GM23338 (cell line): Measurements from ENCODE around the gene VAMP2. TPM values are rescaled to one million over a fixed set of nuclear protein-coding genes. Genes with fewer than 3 reads are reported as not detected.

Source experiments
- ATAC-seq: fragments of 200-7000 bp; cut with Tn5 transposase; 3 replicates; pipeline ENCODE4 v1.9.1; 2020
- DNase-seq: peaks from one replicate; pipeline ENCODE4 v3.0.0-alpha.2; 2015; ENCODE audit warnings: low spot score
- H2AFZ ChIP-seq: fragments of 200-600 bp; sonication (generic); 2 replicates; pipeline ENCODE4 v1.8.0; 2016; ENCODE audit warnings: antibody characterized with exemption, mild to moderate bottlenecking, moderate library complexity
- H3F3A ChIP-seq: fragments of 200-600 bp; sonication (generic); replicated peaks from 2 replicates; pipeline ENCODE4 v1.8.0; 2017; ENCODE audit warnings: antibody characterized with exemption, mixed run types, low read depth
- H3K27ac ChIP-seq: fragments of 200-600 bp; sonication (generic); 2 replicates; pipeline ENCODE4 v1.6.1; 2016; ENCODE audit warnings: low read depth
- H3K27me3 ChIP-seq: fragments of 200-600 bp; sonication (generic); 2 replicates; pipeline ENCODE4 v1.8.0; 2016; ENCODE audit warnings: mild to moderate bottlenecking, mixed run types, moderate library complexity; ENCODE audit not compliant: insufficient read depth
- H3K36me3 ChIP-seq: fragments of 200-600 bp; sonication (generic); 2 replicates; pipeline ENCODE4 v1.8.0; 2016; ENCODE audit warnings: mild to moderate bottlenecking; ENCODE audit not compliant: insufficient read depth
- H3K4me1 ChIP-seq: fragments of 200-600 bp; sonication (generic); 2 replicates; pipeline ENCODE4 v1.8.0; 2016; ENCODE audit warnings: mild to moderate bottlenecking, moderate library complexity; ENCODE audit not compliant: insufficient read depth
- H3K4me2 ChIP-seq: fragments of 200-600 bp; sonication (generic); 2 replicates; pipeline ENCODE4 v1.7.1; 2017; ENCODE audit warnings: mixed run types
- H3K4me3 ChIP-seq: fragments of 200-600 bp; sonication (generic); 2 replicates; pipeline ENCODE4 v1.6.1; 2016; ENCODE audit warnings: mixed run types
- H3K79me2 ChIP-seq: fragments of 200-600 bp; sonication (generic); replicated peaks from 2 replicates; pipeline ENCODE4 v1.8.0; 2017; ENCODE audit warnings: mild to moderate bottlenecking; ENCODE audit not compliant: insufficient read depth
- H3K9me2 ChIP-seq: fragments of 200-600 bp; sonication (generic); 2 replicates; pipeline ENCODE4 v1.8.0; 2017; ENCODE audit not compliant: insufficient read depth
- H4K20me1 ChIP-seq: fragments of 200-600 bp; sonication (generic); replicated peaks from 2 replicates; pipeline ENCODE4 v1.8.0; 2017; ENCODE audit warnings: mild to moderate bottlenecking; ENCODE audit not compliant: insufficient read depth
- H3K27ac Mint-ChIP-seq: 2 replicates; pipeline ENCODE4 v1.8.0; 2020; ENCODE audit warnings: inconsistent platforms, mild to moderate bottlenecking, moderate library complexity, mixed read lengths
- H3K27me3 Mint-ChIP-seq: 3 replicates; pipeline ENCODE4 v1.8.0; 2022; ENCODE audit warnings: low read depth, mild to moderate bottlenecking, moderate library complexity, mixed read lengths, inconsistent platforms; ENCODE audit not compliant: insufficient read depth, poor library complexity
- H3K36me3 Mint-ChIP-seq: 3 replicates; pipeline ENCODE4 v1.8.0; 2021; ENCODE audit warnings: low read depth, mild to moderate bottlenecking, inconsistent platforms, moderate library complexity, mixed read lengths
- H3K4me1 Mint-ChIP-seq: 3 replicates; pipeline ENCODE4 v1.8.0; 2020; ENCODE audit warnings: mild to moderate bottlenecking, inconsistent platforms, mixed read lengths
- H3K4me3 Mint-ChIP-seq: 3 replicates; pipeline ENCODE4 v1.8.0; 2021; ENCODE audit warnings: moderate library complexity, mild to moderate bottlenecking, inconsistent platforms, mixed read lengths
- H3K9me3 Mint-ChIP-seq: 3 replicates; pipeline ENCODE4 v1.8.0; 2020; ENCODE audit warnings: moderate library complexity, mild to moderate bottlenecking, inconsistent platforms, mixed read lengths
- CREB1 ChIP-seq: fragments of 250-450 bp; sonication (Bioruptor Pico); IDR thresholded peaks from 2 replicates; pipeline ENCODE4 v1.5.0; 2020; ENCODE audit warnings: low read depth, mild to moderate bottlenecking, moderate library complexity
- CTCF ChIP-seq, 2 experiments: fragments of 200-600 bp in 1 of 2; sonication (generic) in 1 of 2; conservative IDR thresholded peaks; 2 replicates each; pipeline versions ENCODE4 v1.5.1 to v1.6.1; 2016 to 2017; ENCODE audit warnings: antibody characterized with exemption in 2 of 2, low read depth in 2 of 2, mild to moderate bottlenecking in 2 of 2, moderate library complexity in 1 of 2
- ETS1 ChIP-seq: IDR thresholded peaks from 2 replicates; pipeline ENCODE4 v1.6.1; 2016; ENCODE audit warnings: antibody characterized with exemption
- EZH2 ChIP-seq: fragments of 200-600 bp; sonication (generic); IDR thresholded peaks from one replicate; pipeline ENCODE4 v1.8.0; 2017; ENCODE audit warnings: antibody characterized with exemption, mild to moderate bottlenecking, low read depth; ENCODE audit not compliant: unreplicated experiment
- EZH2phosphoT487 ChIP-seq: fragments of 200-600 bp; sonication (generic); IDR thresholded peaks from one replicate; pipeline ENCODE4 v1.8.1; 2018; ENCODE audit warnings: antibody characterized with exemption; ENCODE audit not compliant: unreplicated experiment
- JUNB ChIP-seq: IDR thresholded peaks from one replicate; pipeline ENCODE4 v1.6.1; 2016; ENCODE audit warnings: antibody characterized with exemption; ENCODE audit not compliant: unreplicated experiment
- NANOG ChIP-seq: IDR thresholded peaks from 2 replicates; pipeline ENCODE4 v1.6.1; 2016; ENCODE audit warnings: antibody characterized with exemption, borderline replicate concordance
- POLR2AphosphoS5 ChIP-seq: IDR thresholded peaks from 2 replicates; pipeline ENCODE4 v1.6.1; 2016; ENCODE audit warnings: antibody characterized with exemption, low read depth
- REST ChIP-seq: IDR thresholded peaks from one replicate; pipeline ENCODE4 v1.6.1; 2018; ENCODE audit warnings: antibody characterized with exemption; ENCODE audit not compliant: unreplicated experiment
- STAT1 ChIP-seq: IDR thresholded peaks from one replicate; pipeline ENCODE4 v1.6.1; 2016; ENCODE audit warnings: antibody characterized with exemption; ENCODE audit not compliant: unreplicated experiment
- ZNF331 ChIP-seq: fragments of 250-450 bp; sonication (Bioruptor Pico); IDR thresholded peaks from 2 replicates; pipeline ENCODE4 v1.5.0; 2020; ENCODE audit warnings: low read depth, mild to moderate bottlenecking, moderate library complexity
- polyA plus RNA-seq: library from polyadenylated mRNA; unstranded; fragments of >200 nt; fragmentation: Nextera tagmentation; extraction: Ambion mirVana; gene quantifications from 2 replicates; pipeline ENCODE4 v1.2.1, GENCODE V29; 2016
- total RNA-seq: library from RNA; depleted of rRNA; stranded (reverse); fragments of >200 nt; shearing (Covaris generic); gene quantifications from 2 replicates; pipeline ENCODE4 v1.2.3, GENCODE V29; 2014

The VAMP2 gene
- total and polyA plus RNA-seq, 2 experiments from 2014 or later: 6.9 to 32.3 TPM

GRCh38 chr17:8156246-8156992 is 6.3 kb downstream of the VAMP2 start:
- Mint-ChIP-seq H3K27me3 (peaks cover 35% of the 10 kb centered on the region), H3K36me3 (peaks cover 23% of the 10 kb centered on the region), H3K4me1 (peaks cover 33% of the 10 kb centered on the region), H3K4me3 (no peak overlapping the region), H3K27ac (no peak overlapping the region), H3K9me3 (no peaks in the 10 kb centered on the region; the same call in 2 of the 3 replicates)
- Histone ChIP-seq H3K27ac (peak overlapping the region; percentile 96), H3K4me2 (peak overlapping the region; percentile 100), H3K27me3 (no peaks in the 10 kb centered on the region), H3K36me3 (peaks cover 5% of the 10 kb centered on the region; the same call in 1 of the 2 replicates), H4K20me1 (peaks cover 5% of the 10 kb centered on the region), H3K79me2 (peaks cover 3% of the 10 kb centered on the region; the same call in 1 of the 2 replicates), H3K9me2 (no peaks in the 10 kb centered on the region), H3K4me1 (peaks cover 32% of the 10 kb centered on the region), H2AFZ (0 out of 2 replicates have a peak overlapping the region, but pooled peaks have one; percentile 45), H3K4me3 (peak overlapping the region; percentile 67), H3F3A (peaks cover 38% of the 10 kb centered on the region; the same call in 1 of the 2 replicates)
- ATAC-seq: peak; percentile 58
- DNase-seq: peak; percentile 100
- TF ChIP-seq EZH2phosphoT487 (no peak), CREB1 (CRISPR knock-in tag) (peak; percentile 89), POLR2AphosphoS5 (peak; percentile 75), CTCF (conservative IDR thresholded peaks at IDR 0.05; ENCODE audit: low read depth in 2 of 2) (0 out of 4 replicates have a peak, but pooled peaks of 1 of the 2 experiments have one; percentile 10)

GRCh38 chr17:8155996-8156245 is 6.8 kb downstream of the VAMP2 start:
- H3K4me1 ChIP-seq: peaks cover 30% of the 10 kb centered on the region
- H3K4me2 ChIP-seq: peak overlapping the region; percentile 100
- no peaks in the 10 kb centered on the region for H3K27me3 ChIP-seq
- no peaks in the 10 kb centered on the region for H3K36me3 ChIP-seq
- peaks cover 2% of the 10 kb centered on the region; the same call in 1 of the 2 replicates for H4K20me1 ChIP-seq
- H3K79me2 ChIP-seq: 0 out of 2 replicates have a peak, but pooled peaks cover 3% of the 10 kb centered on the region
- Mint-ChIP-seq H3K27me3 (peaks cover 36% of the 10 kb centered on the region), H3K36me3 (peaks cover 18% of the 10 kb centered on the region), H3K4me3 (no peak overlapping the region), H3K9me3 (no peaks in the 10 kb centered on the region; the same call in 2 of the 3 replicates), H3K27ac (no peak overlapping the region), H3K4me1 (peaks cover 28% of the 10 kb centered on the region)
- no peak for ATAC-seq
- H3K4me3 ChIP-seq: peak overlapping the region; percentile 67
- H3K9me2 ChIP-seq: no peaks in the 10 kb centered on the region
- H3F3A ChIP-seq: peaks cover 36% of the 10 kb centered on the region; the same call in 1 of the 2 replicates
- DNase-seq: peak; percentile 30
- H2AFZ ChIP-seq: no peak overlapping the region
- H3K27ac ChIP-seq: peak overlapping the region; percentile 83
- TF ChIP-seq CTCF (conservative IDR thresholded peaks at IDR 0.05; ENCODE audit: low read depth in 2 of 2): no peak
- no peak for TF ChIP-seq EZH2phosphoT487
- no peak for TF ChIP-seq STAT1
- TF ChIP-seq NANOG: no peak
- TF ChIP-seq ETS1: no peak
- TF ChIP-seq ZNF331: no peak
- TF ChIP-seq POLR2AphosphoS5: no peak
- no peak for TF ChIP-seq REST
- no peak for TF ChIP-seq JUNB
- TF ChIP-seq EZH2: no peak
